ENCODE data around the gene CHAD. TPM values are rescaled to one million over a fixed set of nuclear protein-coding genes. Genes with fewer than 3 reads are reported as not detected.

Gene CHAD
- total RNA-seq, 1 donor from 2014 or later, result not detected

DNA sequence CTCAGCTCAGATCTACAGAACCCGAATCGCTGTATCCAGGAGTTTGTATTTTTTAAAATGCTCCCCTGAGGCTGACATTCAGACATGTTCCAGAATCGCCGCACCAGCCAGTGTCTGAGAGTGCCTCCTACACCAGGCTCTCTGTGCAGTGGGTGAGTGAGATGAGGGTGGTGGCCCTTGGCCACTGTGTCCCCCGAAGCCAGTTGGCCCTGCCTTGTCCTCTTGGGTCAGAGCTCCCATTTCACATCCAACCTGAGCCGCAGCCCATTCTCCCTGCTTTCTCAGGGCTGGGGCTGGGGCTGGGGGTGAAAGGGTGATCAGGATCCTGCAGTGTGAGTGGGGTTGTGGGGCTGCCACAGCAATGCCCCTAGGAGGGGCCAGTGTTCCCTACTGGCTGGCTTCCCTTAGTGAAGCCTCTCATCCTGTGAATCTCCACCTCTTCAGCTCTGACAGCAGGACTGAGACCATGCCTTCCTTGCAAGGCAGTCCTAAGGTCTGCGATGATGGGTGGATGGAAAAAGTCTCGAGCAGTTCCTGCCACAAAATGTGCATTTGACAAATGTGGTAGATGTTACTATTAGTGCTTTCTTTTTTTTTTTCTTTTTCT is 26.6 kb upstream of the CHAD start:
- intact Hi-C loops (cut with micrococcal nuclease), result no loop called here

DNA sequence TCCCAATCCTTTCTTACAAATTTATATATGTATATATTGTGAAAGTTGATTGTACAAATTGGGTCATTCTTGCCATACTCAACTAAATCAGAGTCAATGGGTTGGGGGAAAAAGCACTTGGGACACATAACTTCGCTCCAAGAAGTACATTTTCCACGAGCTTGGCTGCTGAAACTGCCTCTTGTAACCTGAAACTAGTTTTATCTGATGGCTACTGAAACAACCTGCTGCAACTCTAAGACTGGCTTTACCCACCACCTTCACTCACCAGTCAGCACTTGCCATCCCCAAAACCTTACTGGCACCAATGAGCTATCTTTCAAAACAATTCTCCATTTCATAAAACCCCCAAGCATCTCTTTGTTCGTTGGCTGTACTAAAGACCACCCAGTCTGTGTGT is 25.1 kb upstream of the CHAD start:
- intact Hi-C loops (cut with micrococcal nuclease), result no loop called here

DNA sequence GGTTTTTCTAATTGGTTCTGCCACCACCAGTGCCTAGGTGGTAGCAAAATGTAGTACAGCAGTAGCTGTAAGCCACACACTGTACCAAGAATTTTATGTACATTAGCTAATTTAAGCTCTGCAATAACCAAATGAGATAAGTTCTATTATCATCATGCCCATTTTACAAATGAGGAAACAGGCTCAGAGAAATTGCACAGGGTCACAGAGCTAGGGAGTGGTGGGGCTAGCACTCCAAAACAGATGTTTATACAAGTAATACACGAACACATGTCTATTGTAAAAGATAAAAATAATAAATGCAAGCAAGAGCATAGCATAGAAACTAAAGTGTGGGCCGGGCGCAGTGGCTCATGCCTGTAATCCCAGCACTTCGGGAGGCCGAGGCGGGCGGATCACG is 23.5 kb upstream of the CHAD start:
- intact Hi-C loops (cut with micrococcal nuclease), result no loop called here

DNA sequence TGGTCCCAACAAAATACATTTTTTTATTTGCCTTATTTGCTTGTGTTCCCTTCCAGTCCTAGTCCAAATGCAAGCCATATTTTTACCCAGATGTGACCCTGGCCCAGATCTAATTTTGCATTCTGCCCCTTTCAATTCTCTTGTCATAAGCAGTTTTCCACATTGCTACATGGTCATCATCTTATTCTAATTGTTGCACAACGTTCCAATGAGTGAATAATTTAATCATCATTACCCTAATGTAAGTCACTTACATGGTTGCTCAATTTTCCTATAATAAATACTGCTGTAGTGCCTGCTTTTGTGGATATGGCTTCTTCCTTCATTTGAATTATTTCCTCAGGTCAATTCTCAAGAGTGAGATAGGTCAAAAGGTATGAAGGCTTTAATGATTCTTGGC is 22.8 kb upstream of the CHAD start:
- intact Hi-C loops (cut with micrococcal nuclease), result no loop called here

DNA sequence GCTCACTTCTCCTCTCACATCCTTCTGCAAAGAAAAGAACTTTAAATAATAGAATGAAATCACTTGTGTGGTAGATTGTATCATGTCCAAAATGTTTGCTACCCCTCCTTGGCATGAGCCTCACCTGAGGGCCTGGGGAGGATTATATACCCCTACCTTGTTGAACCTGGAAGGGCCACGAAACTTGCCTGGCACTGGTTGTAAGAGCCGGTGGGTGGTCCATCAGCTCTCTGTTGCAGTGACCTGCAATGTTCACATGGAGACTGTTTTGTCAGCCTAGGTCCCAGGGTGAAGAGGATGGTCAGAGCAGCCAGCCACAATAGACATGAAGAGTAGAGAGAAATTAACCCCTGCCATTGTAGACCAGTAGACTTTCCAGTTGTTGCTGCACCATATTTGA is 20.2 kb upstream of the CHAD start:
- intact Hi-C loops (cut with micrococcal nuclease), result no loop called here

DNA sequence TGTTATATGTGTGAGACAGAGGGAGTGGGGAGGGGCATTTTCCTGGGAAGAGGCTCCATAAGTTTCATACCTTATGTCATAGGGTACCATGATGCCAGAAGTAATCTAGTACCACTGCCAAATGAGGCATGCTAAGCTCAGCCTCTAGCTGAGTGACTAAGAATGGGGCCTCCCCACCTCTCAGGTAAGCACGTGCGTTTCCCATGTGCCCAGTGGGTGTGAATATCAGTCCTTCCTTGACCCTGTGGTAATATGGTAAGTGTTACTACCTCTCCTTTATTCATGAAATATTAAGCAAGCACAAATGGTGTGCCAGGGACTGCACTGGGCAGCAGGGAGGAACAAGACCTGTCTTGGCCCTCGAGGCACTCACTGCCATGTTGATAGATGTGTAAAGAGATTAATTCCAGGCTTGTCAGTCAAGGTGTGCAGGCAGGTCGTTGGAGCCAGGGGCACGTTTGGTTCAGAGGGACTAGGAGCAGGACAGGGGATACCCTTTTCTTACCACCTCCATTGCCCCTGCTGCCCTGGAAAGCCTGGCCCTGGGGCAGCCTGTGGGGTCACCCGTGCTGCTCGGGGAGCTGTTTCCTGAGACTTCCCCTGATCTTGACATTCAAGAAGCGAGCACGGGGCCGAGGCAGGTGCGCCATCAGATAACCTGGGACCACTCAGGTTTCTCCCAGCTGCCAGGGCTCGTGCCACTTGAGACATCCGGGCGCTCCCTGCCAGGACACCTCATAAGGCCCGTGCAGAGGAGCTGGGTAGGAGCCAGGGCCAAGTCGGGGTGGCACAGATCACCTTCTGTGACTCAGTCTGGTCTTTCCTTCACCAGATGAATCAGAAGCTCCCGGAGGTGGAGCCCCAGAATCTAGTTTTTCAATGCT is 18.8 kb upstream of the CHAD start:
- intact Hi-C loops (cut with micrococcal nuclease), result no loop called here

- intact Hi-C loops (cut with micrococcal nuclease), result loop anchor here (5.0 kb wide), 1 partner anchor 137 kb away; the partner anchor contains the start of gene XYLT2
Observed at GRCh38 chr17:50484386-50485155, 15.9 kb upstream of the CHAD start.

DNA sequence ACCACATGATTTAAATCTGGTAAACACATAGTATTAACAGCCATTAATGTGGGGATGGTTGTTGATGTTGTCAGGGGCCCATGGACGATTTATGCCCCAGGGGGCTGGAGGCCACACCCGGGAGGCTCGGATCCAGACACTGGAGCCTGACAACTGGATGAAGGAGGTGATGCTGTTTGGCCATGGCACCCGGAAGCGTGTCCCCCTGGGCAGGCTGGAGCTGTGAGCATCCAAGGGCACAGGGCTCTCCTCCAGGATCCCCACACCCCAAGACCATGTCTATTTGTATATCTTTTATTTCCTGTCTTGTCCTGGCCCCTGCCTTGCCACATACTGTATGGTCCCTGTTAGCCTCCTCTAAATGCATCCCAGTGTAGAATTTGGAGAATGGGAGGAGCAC is 14.6 kb upstream of the CHAD start:
- intact Hi-C loops (cut with micrococcal nuclease), result loop anchor here (5.0 kb wide), 1 partner anchor 136 kb away; the partner anchor contains the start of gene XYLT2

GRCh38 chr17:50482516-50482915 is 13.8 kb upstream of the CHAD start:
- intact Hi-C loops (cut with micrococcal nuclease), result loop anchor here (1.0 to 5.0 kb wide), 7 partner anchors 22 to 360 kb away; partner anchors contain the start of genes CACNA1G, SPATA20 and XYLT2

GRCh38 chr17:50482110-50482509 is 13.4 kb upstream of the CHAD start:
- intact Hi-C loops (cut with micrococcal nuclease), result loop anchor here (1.0 to 5.0 kb wide), 7 partner anchors 22 to 360 kb away; partner anchors contain the start of genes CACNA1G, SPATA20 and XYLT2

DNA sequence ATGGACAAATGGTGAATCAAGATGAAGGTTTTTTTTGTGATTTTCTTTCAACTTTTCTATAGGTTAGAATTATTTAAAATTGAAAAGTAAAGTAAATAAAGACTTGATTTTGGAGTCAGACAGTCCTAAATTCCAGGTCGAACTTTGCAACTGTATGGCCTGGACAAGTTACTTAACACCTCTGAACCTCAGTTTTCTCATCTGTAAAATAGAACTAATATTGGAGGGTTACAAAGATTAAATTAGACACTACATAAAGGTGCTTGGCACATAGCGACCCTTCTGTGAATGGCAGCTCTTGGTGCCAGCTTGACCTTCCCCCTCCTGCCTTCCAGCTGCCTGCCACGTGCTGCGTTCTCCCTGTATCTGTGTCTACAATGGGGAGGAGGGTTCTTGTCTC is 13.0 kb upstream of the CHAD start:
- intact Hi-C loops (cut with micrococcal nuclease), result loop anchor here (1.0 to 5.0 kb wide), 7 partner anchors 23 to 361 kb away; partner anchors contain the start of genes CACNA1G, SPATA20 and XYLT2

DNA sequence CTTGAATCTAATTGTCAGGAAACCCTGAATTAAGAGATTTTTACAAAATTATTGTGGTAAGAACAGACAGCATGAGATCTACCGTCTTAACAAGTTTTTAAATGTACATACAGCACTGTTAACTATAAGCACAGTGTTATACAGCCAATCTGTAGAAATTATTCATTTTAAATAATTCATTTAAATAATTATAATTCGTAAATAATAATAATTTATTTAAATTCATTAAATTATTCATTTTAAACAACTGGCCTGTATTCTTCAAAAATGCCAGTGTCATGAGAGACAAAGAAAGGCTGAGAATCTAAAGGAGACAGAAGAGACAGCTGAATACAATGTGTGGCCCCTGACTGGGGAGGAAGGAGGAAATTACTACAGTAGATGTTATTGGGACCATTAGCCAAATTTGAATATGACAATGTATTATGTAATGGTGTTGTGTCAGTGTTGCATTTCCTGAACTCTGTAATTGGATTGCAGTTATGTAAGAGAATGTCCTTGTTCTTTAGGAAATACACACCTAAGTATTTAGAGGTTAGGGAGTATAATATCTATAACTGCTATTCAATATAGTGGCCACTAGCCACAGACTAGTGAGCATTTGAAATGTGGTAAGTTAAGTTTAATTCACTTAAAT is 12.3 kb upstream of the CHAD start:
- intact Hi-C loops (cut with micrococcal nuclease), result loop anchor here (5.0 kb wide), 1 partner anchor 134 kb away; the partner anchor contains the start of gene XYLT2

DNA sequence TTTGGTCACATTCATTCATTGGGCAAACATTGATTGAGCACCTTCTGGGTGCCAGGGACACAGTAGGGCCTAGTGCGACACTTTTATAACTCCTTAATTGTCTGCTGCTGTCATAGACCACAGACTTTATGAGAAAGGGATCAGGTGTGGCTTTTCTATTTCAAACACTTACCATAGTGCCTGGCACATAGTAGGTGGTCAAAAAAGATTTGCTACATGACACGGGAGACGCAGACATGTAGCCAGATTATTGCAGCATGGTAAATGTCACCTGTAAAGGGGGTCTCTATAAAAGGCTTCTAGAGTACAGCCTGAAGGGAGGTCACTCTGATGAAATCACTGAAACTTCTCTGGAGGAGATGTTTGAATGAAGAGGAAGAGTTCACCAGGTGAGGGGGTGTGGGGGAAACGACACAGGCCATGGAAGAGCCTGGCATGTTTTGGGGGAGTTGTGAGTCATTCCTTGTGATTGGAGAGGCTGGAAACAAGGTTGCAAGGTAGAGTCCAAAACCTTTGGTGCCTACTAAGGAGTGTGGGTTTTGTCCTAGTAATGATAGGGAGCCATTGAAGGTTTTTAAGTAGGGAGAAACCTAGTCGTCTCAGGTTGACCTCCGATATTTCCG is 11.6 kb upstream of the CHAD start:
- intact Hi-C loops (cut with micrococcal nuclease), result loop anchor here (5.0 kb wide), 1 partner anchor 133 kb away; the partner anchor contains the start of gene XYLT2

GRCh38 chr17:50479522-50480141 is 11.0 kb upstream of the CHAD start:
- intact Hi-C loops (cut with micrococcal nuclease), result loop anchor here (1.0 to 5.0 kb wide), 5 partner anchors 32 to 229 kb away; partner anchors contain the start of gene XYLT2

DNA sequence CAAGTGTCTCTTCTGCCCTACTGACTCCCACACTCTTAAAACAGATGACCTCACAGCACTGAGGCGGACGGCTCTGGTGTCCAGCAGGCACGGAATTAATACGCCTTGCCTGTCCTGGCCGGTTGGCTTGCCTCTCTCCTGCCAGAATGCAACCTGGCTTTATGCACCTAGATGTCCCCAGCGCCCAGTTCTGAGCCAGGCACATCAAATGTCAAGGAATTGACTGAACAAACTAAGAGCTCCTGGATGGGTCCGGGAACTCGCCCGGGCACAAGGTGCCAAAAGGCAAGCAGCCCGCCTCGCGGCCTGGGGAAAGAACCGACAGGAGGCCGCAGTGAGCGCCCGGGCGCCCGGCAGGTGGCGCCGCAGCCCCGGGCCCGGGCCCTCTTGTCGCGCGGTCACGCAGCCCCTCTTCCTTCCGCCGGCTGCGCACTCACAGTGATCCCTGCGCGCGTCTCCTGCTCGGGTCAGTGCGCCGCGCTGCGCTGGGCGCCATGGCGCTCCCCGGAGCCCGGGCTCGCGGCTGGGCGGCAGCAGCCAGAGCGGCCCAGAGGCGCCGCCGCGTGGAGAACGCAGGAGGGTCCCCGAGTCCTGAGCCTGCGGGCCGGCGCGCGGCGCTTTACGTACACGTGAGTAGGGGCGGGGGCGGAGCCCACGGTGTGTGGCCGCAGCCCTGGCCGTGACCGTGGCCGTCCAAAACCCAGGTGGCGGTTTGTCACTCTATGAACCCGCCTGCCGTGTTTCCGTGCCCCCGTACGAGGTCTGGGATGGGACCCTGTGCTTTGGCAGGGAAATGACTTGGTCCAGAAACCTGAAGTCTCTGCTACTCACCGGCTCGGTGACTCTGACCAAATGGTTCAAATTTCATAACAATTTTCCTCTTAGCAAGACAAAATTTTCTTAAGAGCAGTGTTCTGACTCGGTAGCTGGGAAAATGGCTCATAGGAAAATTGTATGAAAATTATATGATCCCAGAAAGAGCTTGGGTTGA is 10.0 kb upstream of the CHAD start, which contains the start of gene RSAD1:
Gene RSAD1 (plus strand): TSS at position 470 of the 991 bp plus-strand sequence. CDS start 25 bp downstream, at position 495.
- intact Hi-C loops (cut with micrococcal nuclease), result loop anchor here (1.0 kb wide), 8 partner anchors 33 to 278 kb away; partner anchors contain the start of genes CACNA1G and LRRC59

DNA sequence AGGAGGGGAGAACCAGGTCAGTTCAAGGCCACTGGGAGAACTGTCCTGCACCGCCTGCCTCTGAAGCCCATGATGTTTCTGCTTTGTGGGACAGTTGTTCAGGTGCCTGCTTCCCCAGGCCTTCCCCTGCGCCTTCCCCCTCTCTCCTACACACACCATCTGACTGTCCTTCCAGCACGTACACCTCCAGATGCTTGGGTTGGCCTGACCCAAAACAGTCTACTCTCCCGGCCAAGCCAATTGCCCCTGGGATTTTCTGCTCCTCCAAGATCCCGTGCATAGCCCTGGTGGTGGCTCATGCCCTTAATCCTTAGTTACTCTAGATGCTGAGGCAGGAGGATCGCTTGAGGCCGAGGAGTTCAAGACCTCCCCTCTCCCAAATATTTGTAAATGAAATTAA is 9.3 kb upstream of the CHAD start:
- intact Hi-C loops (cut with micrococcal nuclease), result loop anchor here (1.0 kb wide), 4 partner anchors 64 to 278 kb away; partner anchors contain the start of genes CACNA1G and LRRC59

- intact Hi-C loops (cut with micrococcal nuclease), result no loop called here
Observed at GRCh38 chr17:50476545-50477315, 8.1 kb upstream of the CHAD start.
